Psoas muscle (tissue), 8 donors: ENCODE measurements around the gene HS6ST3. TPM values are rescaled to one million over a fixed set of nuclear protein-coding genes. Genes with fewer than 3 reads are reported as not detected.
A peak's percentile ranks its signal among the peaks of the same experiment; 100 is the strongest.

Source experiments
- ATAC-seq, 4 donors: fragments of 200-7000 bp; cut with Tn5 transposase; one replicate each; pipeline ENCODE4 v1.9.1; 2020; ENCODE audit warnings: moderate library complexity in 3 of 4, mild to moderate bottlenecking in 2 of 4
- DNase-seq, 2 donors: peaks; one replicate each; pipeline ENCODE4 v3.0.0-alpha.2; 2020
- H3K27ac ChIP-seq: fragments of 200-600 bp; one replicate; pipeline ENCODE4 v1.8.0; 2022
- H3K27me3 ChIP-seq, 3 donors: fragments of 200-600 bp in 1 of 3; one replicate each; pipeline versions ENCODE4 v1.6.1 to v1.8.0; 2013 to 2022; ENCODE audit warnings: low read length in 2 of 3, mild to moderate bottlenecking in 2 of 3, moderate library complexity in 1 of 3; ENCODE audit not compliant: insufficient read depth in 3 of 3
- H3K36me3 ChIP-seq, 2 donors: fragments of 200-600 bp in 1 of 2; one replicate each; pipeline versions ENCODE4 v1.6.1 to v1.8.0; 2013 to 2022; ENCODE audit warnings: low read depth in 1 of 2, mild to moderate bottlenecking in 1 of 2, moderate library complexity in 1 of 2; ENCODE audit not compliant: insufficient read depth in 1 of 2
- H3K4me1 ChIP-seq: fragments of 200-600 bp; one replicate; pipeline ENCODE4 v1.8.0; 2022
- H3K4me3 ChIP-seq: fragments of 200-600 bp; one replicate; pipeline ENCODE4 v1.8.0; 2022; ENCODE audit warnings: mild to moderate bottlenecking
- H3K9me3 ChIP-seq: fragments of 200-600 bp; one replicate; pipeline ENCODE4 v1.8.0; 2022
- WGBS, 3 donors: extraction: QIAGEN DNeasy Blood & Tissue Kit; methylation state at CpG; one replicate each; pipeline versions ENCODE4 v1.1.6 to v1.1.7; 2013; 5-methylcytosine and 5-hydroxymethylcytosine counted together
- intact Hi-C, 2 donors: fragments of 100-400 bp; cut with DNase I; formaldehyde crosslinking; loops; one replicate each; pipeline versions ENCODE4 v1.11.0 to v1.14.2; 2022
- polyA plus RNA-seq, 3 donors: library from polyadenylated mRNA; stranded (reverse); fragments of 200-250 nt; gene quantifications; one replicate each; pipeline ENCODE4 v1.2.3, GENCODE V29; 2013
- total RNA-seq, 4 donors: library from RNA; stranded (reverse); fragmentation: NEBNext Ultra II Directional in 2 of 4; extraction: Animal tissue kit (Norgen Biotek cat#: 25700) in 2 of 4; gene quantifications; one replicate each; pipeline versions ENCODE4 v1.2.1 to v1.2.4, GENCODE V29; 2021 to 2023
- TF ChIP-seq, protein P1 (sequence below): fragments of 200-600 bp; IDR thresholded peaks from one replicate; pipeline ENCODE4 v1.8.0; 2022; ENCODE audit warnings: antibody characterized with exemption
- donor health status: healthy with polysubstance abuse.
- donor health status: DM: no; HTN: no; CAD: no; lungs with moderate emphysema.
- donor health status: Bipolar disorder and iron deficiency.
- donor health status: healthy.
- donor health status: DM: yes; HTN: yes; CAD: no.
- donor health status: DM: no; HTN: no; CAD: no.
- donor health status: DM: no; HTN: no; CAD: no.
- donor health status: DM: yes; HTN: yes; CAD: no.

HS6ST3 gene
- total and polyA plus RNA-seq, 7 donors, result 0.01 to 0.58 (median 0.10) TPM

- Histone ChIP-seq H3K27ac (peak overlapping the region; percentile 80), H3K9me3 (no peaks in the 10 kb centered on the region), H3K27me3 (peaks cover 0 to 3% (median 0%) of the 10 kb centered on the region in 3 donors), H3K4me3 (peak overlapping the region; percentile 97), H3K4me1 (no peaks in the 10 kb centered on the region), H3K36me3 (no peaks in the 10 kb centered on the region)
- WGBS, 3 donors, result 0 to 1% (median 1%) methylated on average over 12 of the region's 12 CpGs
- ATAC-seq (peak; percentile 40 to 64 (median 52)), DNase-seq (no peak)
- TF ChIP-seq, protein P1, sequence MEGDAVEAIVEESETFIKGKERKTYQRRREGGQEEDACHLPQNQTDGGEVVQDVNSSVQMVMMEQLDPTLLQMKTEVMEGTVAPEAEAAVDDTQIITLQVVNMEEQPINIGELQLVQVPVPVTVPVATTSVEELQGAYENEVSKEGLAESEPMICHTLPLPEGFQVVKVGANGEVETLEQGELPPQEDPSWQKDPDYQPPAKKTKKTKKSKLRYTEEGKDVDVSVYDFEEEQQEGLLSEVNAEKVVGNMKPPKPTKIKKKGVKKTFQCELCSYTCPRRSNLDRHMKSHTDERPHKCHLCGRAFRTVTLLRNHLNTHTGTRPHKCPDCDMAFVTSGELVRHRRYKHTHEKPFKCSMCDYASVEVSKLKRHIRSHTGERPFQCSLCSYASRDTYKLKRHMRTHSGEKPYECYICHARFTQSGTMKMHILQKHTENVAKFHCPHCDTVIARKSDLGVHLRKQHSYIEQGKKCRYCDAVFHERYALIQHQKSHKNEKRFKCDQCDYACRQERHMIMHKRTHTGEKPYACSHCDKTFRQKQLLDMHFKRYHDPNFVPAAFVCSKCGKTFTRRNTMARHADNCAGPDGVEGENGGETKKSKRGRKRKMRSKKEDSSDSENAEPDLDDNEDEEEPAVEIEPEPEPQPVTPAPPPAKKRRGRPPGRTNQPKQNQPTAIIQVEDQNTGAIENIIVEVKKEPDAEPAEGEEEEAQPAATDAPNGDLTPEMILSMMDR, result no peak
- intact Hi-C loops, result no loop called here
Observed at GRCh38 chr13:96052656-96053002, 37.3 kb upstream of the HS6ST3 start.

DNA sequence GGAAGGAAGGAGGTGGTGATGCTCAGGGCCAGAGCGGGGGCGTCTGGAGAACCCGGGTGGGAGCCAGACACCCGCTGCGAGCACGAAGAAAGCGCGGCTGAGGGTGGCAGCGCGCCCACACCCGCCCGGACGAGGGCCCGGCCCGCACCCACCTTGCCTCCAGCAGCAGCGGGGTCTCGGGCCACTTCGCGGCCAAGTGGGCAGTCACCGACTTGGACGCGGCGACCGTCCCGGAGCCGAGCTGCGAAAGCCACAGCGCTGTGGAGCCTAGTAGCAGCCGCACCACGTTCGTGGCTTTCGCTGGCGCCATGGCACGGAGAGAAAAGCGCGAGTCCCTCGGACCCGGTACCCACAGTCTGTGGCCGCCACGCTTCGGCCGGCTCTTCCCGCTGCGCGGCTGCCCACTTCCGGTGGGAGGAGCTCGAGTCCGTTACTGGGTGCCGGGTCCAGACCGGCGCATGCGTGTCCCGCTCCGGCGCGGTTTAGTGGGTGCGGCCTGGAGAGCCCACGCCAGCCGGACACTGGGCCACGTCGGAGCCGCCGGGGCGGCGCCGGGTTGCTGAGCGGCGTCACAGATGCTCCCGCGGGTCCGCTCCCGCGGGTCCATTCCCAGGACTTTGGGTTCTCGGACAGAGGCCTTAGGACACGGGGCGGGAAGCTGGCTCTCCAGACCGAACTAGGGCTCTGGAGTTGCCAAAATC is 36.8 kb upstream of the HS6ST3 start, which contains the start of gene UGGT2:
TSS of gene UGGT2 (minus strand) at position 399 of the 701 bp plus-strand sequence. CDS start at position 310, 89 bp downstream.
- H3K4me3 ChIP-seq, result peak within 1 kb of the TSS; percentile 97
- TF ChIP-seq, protein P1, result no peak
- peak; percentile 99 to 100 (median 100) for ATAC-seq
- H3K36me3 ChIP-seq, result no peaks in the 10 kb centered on the region
- peak; percentile 95 to 98 for DNase-seq
- peaks cover 0 to 3% (median 0%) of the 10 kb centered on the region in 3 donors for H3K27me3 ChIP-seq
- WGBS, 3 donors, result 0% methylated on average over 69 to 77 of the region's 77 CpGs
- H3K27ac ChIP-seq, result peak within 1 kb of the TSS; percentile 80
- intact Hi-C loops, result no loop called here
- H3K4me1 ChIP-seq, result no peaks in the 10 kb centered on the region
- H3K9me3 ChIP-seq, result no peaks in the 10 kb centered on the region

GRCh38 chr13:96065849-96066248 is 24.1 kb upstream of the HS6ST3 start:
- no peaks in the 10 kb centered on the region for H3K4me1 ChIP-seq
- TF ChIP-seq, protein P1, result no peak

DNA sequence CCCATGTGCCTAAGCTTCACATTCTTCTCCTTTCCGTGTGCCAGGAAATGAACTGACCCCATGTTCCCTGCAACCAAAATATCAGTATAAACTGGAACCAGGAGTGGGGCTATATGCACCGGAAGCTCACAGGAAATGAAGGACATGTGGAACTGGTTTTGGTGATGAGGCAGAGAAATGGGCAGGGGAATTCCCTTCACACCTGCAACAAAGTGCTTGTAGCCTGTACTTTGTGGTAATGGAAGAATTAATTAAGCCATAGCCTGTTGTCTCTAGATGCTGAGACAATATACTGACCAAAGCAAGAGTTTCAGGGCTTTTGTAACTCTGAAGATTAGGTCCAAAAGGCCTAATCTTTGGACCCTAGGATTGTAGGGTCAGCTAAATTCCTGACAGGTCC is 21.2 kb upstream of the HS6ST3 start:
- Histone ChIP-seq H3K4me3 (no peak overlapping the region), H3K36me3 (no peaks in the 10 kb centered on the region), H3K27ac (no peak overlapping the region), H3K27me3 (no peaks in the 10 kb centered on the region), H3K9me3 (no peaks in the 10 kb centered on the region), H3K4me1 (no peaks in the 10 kb centered on the region)
- ATAC-seq, result no peak
- TF ChIP-seq, protein P1, result no peak
- WGBS, 3 donors, result 46 to 54% (median 52%) methylated on average over 2 of the region's 2 CpGs
- intact Hi-C loops, result no loop called here
- no peak for DNase-seq

More at GRCh38 chr13:96065849-96066248, 24.1 kb upstream of the HS6ST3 start:
- H3K4me3 ChIP-seq, result no peak overlapping the region
- WGBS, 3 donors, result 71 to 84% (median 78%) methylated on average over 2 of the region's 2 CpGs
- no peak overlapping the region for H3K27ac ChIP-seq
- peaks cover 0 to 4% (median 0%) of the 10 kb centered on the region in 3 donors for H3K27me3 ChIP-seq
- ATAC-seq, result no peak
- H3K36me3 ChIP-seq, result no peaks in the 10 kb centered on the region
- no peak for DNase-seq
- no peaks in the 10 kb centered on the region for H3K9me3 ChIP-seq
- intact Hi-C loops, result no loop called here

DNA sequence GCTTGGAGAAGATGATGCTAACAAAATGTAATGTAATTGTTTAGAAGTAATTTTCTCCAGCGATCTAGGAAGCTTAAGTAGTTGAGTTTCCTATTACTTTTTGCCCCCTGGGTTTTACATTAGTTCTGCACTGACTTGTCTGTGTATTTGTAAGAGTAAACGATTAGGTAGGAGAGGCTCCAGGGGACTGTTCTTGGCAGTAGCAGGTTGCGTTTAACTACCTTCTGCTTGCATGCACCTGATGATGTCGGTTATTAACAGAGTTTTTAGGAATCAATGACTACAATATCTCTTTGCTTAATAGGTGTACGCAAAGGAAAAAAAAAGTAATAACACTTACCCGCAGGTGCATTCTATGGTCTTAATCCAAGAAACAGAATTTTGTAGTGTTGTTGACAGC is 18.4 kb upstream of the HS6ST3 start:
- intact Hi-C loops, result no loop called here
- H3K27me3 ChIP-seq, result no peaks in the 10 kb centered on the region
- no peak for ATAC-seq
- H3K36me3 ChIP-seq, result no peaks in the 10 kb centered on the region
- H3K27ac ChIP-seq, result no peak overlapping the region
- 74 to 78% (median 75%) methylated on average over 6 of the region's 6 CpGs for WGBS, 3 donors
- no peaks in the 10 kb centered on the region for H3K4me1 ChIP-seq
- TF ChIP-seq, protein P1, result no peak
- no peak for DNase-seq
- no peak overlapping the region for H3K4me3 ChIP-seq
- H3K9me3 ChIP-seq, result no peaks in the 10 kb centered on the region
